H1 (cell line): ENCODE measurements around the gene CBR3. TPM values are rescaled to one million over a fixed set of nuclear protein-coding genes. Genes with fewer than 3 reads are reported as not detected.

Experiments
- CBX5 ChIP-seq: fragments of 300-800, 300-1000 bp; sonication (generic); IDR thresholded peaks from 2 replicates; pipeline ENCODE4 v1.7.1; 2016; ENCODE audit warnings: antibody characterized with exemption, low read length, low read depth
- polyA plus RNA-seq, 7 experiments: library from polyadenylated mRNA; depleted of rRNA in 3 of 7; stranded (reverse) in 5 of 7; unstranded in 2 of 7; fragments of >200 nt in 5 of 7; fragments of 200-250 nt in 2 of 7; gene quantifications; 1 replicate in 5 of 7; 2 replicates in 1 of 7; 4 replicates in 1 of 7; pipeline versions ENCODE4 v1.2.1 to v1.2.3, GENCODE V29; 2011 to 2013; ENCODE audit warnings: missing spikeins in 2 of 7, mixed read lengths in 2 of 7
- total RNA-seq: library from RNA; stranded (reverse); fragmentation: NEBNext Ultra II Directional; extraction: Animal tissue kit (Norgen Biotek cat#: 25700); gene quantifications from 2 replicates; pipeline ENCODE4 v1.2.1, GENCODE V29; 2021

Gene CBR3
- total and polyA plus RNA-seq, 2 of the 8 experiments (the other 6 are each of a cell fraction or from before 2014, with no cell fraction given) = 1.2 to 4.3 TPM

GRCh38 chr21:36089946-36090345 lies 44.9 kb upstream of the CBR3 start (continued):
- TF ChIP-seq CBX5 = no peak
